ENCODE data around the gene TNFRSF18. TPM values are rescaled to one million over a fixed set of nuclear protein-coding genes. Genes with fewer than 3 reads are reported as not detected.

TNFRSF18 gene
- total RNA-seq, 1 experiment from 2014 or later, result 0.83 TPM

- TF ChIP-seq MAX (CRISPR knock-in tag; IDR thresholded peaks at IDR 0.05) (no peak), TEAD1 (CRISPR knock-in tag; IDR thresholded peaks at IDR 0.05) (no peak)
These were observed 5.4 kb upstream of the TNFRSF18 start (continued) for GRCh38 chr1:1211541-1212441.

- ChIA-PET CTCF (interaction anchor here (1.4 kb wide), 1 partner anchor 89 kb away, joined by 3 read pairs; no protein-coding TSS in a partner anchor), POLR2A (no interaction called here)
- DNase-seq (ENCODE audit: low spot score) (no peak), ATAC-seq (no peak)
- no peaks in the 10 kb centered on the region for H3K4me1 Mint-ChIP-seq
- H3K4me3 Mint-ChIP-seq, result no peak overlapping the region
- peaks cover 4% of the 10 kb centered on the region for H3K27me3 Mint-ChIP-seq (ENCODE audit: low read depth)
- H3K27ac Mint-ChIP-seq, result no peak overlapping the region
- no peaks in the 10 kb centered on the region for H3K9me3 Mint-ChIP-seq
- H3K36me3 Mint-ChIP-seq, result no peaks in the 10 kb centered on the region
- no peak for TF ChIP-seq ZMAT4 (CRISPR knock-in tag; IDR thresholded peaks at IDR 0.05)
- no peak for TF ChIP-seq ZNF121 (CRISPR knock-in tag; IDR thresholded peaks at IDR 0.05)
- no peak for TF ChIP-seq ARID4B (CRISPR knock-in tag; IDR thresholded peaks at IDR 0.05; ENCODE audit: borderline replicate concordance)
- TF ChIP-seq ZNF425 (CRISPR knock-in tag; conservative IDR thresholded peaks at IDR 0.05), result no peak
- TF ChIP-seq ZNF396 (CRISPR knock-in tag; IDR thresholded peaks at IDR 0.05; ENCODE audit: borderline replicate concordance), result no peak
- TF ChIP-seq ZNF671 (CRISPR knock-in tag; IDR thresholded peaks at IDR 0.05), result no peak
- no peak for TF ChIP-seq ATF6 (CRISPR knock-in tag; IDR thresholded peaks at IDR 0.05)
- no peak for TF ChIP-seq GTF2I (CRISPR knock-in tag; conservative IDR thresholded peaks at IDR 0.05)
- TF ChIP-seq ZNF532 (CRISPR knock-in tag; IDR thresholded peaks at IDR 0.05; ENCODE audit: borderline replicate concordance), result no peak
- TF ChIP-seq ATF2 (CRISPR knock-in tag; IDR thresholded peaks at IDR 0.05; ENCODE audit: borderline replicate concordance, low read depth), result no peak
- TF ChIP-seq NR3C1 (CRISPR knock-in tag; conservative IDR thresholded peaks at IDR 0.05; ENCODE audit: low read depth), result no peak
- TF ChIP-seq ETV6 (CRISPR knock-in tag; IDR thresholded peaks at IDR 0.05), result no peak
- TF ChIP-seq CBFB (CRISPR knock-in tag; IDR thresholded peaks at IDR 0.05; ENCODE audit: low read depth), result no peak
These were observed 4.5 kb upstream of the TNFRSF18 start for GRCh38 chr1:1210726-1211540.
